GM21390 (cell line): Measurements from ENCODE around the gene ARHGEF2.
"Not testable (repeated sequence)": the region's sequence is repeated elsewhere in the genome, so short reads cannot be mapped to it uniquely, and the experiment has no call there.

Experiments
- ATAC-seq: cut with Tn5 transposase; IDR thresholded peaks from one replicate; pipeline ENCODE4 v1.9.1; 2021; ENCODE audit not compliant: unreplicated experiment

Gene ARHGEF2

DNA sequence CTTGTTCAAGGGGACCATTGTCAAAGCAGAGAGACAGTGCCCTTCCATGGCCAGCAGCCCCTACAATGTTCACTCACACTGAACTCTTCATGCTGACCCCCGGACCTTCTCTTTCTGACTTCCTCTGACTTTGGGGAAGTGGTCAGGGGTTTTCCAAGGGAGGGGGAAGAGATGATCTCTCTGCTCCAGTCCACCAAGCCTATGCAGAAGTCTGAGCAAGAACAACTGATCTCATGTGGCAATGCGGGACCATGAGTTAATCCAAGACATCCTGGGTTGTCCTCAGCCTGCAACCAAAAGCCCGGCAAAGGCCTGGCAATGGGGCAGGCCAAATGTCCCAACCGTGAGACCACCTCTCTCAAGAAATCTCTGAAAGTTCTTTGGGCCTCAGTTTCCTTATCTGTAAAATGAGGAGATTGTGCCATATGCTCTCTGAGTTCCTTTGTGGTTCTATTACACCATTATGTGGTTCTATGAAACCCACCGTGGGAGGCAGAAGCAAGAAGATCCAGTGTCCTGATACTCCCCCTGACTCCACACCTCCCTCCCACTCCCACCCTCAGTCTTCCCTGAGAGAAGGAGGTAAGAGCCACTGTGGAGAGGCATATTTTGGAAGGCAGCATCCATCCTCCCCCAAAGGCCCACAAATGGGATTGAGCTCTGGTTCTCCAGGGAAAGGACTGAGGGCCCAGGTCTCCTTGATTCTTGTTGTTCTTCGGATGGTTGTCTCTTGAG lies 11.8 kb upstream of the ARHGEF2 start:
- ATAC-seq: no peak

DNA sequence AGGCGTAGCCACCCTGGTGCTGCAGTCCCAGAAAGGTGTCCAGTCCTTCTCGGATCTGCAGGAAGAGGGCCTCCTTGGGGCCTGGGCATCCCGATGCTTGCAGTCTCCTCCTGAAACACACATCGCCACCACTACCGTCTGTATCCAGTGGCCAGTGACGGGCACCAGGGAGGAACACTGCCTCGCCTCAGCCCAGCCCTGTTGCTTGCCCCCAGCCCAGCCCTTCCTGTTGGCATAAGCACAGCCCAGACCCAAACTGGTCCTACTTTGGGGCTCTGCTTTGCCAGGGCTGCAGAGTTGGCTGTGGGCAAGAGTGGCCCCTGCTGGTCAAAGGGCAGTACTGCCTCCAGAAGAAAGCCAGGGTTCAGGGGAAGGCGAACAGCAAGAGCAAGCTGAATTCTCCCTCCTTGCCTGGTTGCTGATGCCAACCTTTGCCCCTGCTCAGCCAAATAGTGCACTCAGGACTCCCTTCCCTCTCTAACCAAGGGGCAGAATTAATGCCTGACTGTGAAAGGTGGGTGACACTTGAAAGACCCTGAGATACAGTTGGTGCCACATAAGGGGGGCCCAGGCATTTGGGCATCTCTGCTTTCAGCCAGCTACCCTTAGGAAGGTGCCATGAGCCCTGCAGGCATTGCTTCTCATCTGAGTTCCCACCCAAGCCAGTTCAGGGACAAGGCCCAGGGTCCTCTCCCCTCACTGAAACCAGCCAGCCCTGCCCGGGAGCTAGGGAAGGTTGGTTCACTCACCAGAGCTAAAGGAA lies 11.1 kb upstream of the ARHGEF2 start:
- no peak for ATAC-seq

DNA sequence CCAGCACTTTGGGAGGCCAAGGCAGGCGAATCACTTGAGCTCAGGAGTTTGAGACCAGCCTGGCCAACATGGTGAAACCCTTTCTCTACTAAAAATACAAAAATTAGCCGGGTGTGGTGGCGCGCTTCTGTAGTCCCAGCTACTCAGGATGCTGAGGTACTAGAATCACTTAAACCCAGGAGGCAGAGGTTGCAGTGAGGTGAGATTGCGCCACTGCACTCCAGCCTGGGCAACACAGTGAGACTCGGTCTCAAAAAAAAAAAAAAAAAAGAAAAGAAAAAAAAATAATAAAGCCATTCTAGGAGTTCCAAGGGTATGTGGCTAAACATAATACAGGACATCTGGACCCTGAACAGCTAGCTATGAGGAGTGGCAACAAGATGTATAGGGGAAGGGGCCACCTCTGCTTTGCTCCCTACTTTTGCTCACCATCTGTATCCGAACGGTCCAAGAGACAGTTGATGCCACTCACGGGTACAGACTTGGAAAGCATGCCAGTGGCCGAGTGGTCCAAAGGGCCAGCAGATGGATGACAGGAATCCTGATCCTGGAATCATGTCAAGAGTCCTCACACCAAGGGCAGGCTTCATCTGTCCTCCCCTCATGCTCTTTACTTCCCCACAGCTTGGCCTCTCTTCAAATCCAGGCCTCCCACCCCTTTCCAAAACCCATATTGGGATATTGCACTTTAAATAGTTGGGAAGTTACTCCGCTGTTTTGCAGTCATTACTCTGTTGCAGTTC lies 6.7 kb upstream of the ARHGEF2 start:
- ATAC-seq: not testable (repeated sequence)

DNA sequence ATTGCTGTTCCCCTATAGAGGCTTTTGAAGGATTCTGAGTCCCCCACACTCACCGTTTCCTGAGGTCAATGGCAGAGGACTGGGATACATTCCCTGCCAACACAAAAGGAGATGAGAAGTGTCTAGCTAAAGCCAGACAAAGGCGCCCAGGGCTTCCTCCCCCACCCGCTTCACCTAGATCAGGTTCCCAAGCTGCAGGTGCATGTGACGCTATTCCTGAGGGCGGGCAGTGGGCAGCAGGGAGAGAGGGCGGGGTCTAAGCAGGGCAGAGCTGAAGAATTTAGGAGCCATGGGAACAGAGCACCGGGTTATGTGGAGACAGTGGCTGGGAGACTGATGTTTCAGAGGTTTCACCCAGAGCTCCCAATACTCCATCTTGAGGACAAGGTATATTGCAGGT lies 6.0 kb upstream of the ARHGEF2 start:
- no peak for ATAC-seq

DNA sequence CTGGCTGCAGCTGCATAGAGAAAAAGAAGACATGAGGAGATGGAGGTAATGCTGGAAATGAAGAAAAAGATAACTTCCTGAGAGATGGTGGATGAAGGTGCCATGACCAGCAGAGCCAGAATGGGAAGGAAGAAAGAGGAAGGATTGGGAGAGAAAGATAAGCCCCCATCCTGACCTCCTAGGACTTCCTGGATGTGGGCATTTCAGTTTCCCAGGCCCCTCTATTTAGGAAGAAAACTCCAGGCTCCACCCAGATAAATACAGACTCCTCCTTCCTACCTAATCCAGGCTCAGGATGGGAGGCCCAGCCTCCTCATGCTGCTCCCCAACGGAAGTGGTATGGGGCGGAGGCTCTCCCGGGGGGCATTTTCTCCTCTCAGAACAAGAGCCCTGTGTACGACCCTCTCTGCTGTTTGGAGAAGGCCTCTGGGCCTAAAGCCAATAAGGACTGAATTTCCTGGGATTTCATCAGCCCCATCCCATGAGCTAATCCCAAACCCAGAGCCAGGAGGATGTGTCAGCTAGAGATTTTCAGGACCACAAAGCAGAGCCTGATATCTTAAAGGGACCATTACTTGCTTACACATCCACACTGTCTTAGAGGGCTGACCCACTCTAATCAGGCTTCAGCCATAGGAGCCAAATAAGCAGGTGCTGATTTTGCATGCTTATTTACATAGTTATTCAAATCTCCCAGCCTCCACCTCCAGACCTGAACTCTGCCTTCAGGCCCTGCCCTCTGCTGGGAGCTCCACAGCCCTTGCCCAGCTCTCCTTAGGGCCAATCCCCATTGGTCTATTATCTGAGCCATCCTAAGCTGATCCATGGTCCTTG lies 5.1 kb upstream of the ARHGEF2 start:
- no peak for ATAC-seq

DNA sequence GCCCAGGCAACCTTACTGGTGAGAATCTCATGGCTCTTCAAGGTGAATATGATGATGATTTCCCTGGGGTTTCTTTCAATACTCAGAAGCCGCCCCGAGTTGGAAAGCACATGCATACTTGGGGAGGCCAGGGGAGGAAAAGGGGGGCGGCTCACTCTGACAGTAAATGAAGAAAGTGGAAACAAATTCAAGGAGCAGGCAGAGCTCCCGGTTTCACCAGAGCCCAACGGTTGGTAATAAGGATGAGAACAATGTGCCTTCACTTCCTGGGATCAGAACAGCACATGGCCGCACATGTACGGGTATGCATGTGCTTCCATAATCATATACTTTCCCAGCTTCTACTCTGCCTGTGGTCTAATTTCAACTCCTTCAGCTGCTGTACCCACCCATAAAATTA lies 3.8 kb upstream of the ARHGEF2 start:
- no peak for ATAC-seq

DNA sequence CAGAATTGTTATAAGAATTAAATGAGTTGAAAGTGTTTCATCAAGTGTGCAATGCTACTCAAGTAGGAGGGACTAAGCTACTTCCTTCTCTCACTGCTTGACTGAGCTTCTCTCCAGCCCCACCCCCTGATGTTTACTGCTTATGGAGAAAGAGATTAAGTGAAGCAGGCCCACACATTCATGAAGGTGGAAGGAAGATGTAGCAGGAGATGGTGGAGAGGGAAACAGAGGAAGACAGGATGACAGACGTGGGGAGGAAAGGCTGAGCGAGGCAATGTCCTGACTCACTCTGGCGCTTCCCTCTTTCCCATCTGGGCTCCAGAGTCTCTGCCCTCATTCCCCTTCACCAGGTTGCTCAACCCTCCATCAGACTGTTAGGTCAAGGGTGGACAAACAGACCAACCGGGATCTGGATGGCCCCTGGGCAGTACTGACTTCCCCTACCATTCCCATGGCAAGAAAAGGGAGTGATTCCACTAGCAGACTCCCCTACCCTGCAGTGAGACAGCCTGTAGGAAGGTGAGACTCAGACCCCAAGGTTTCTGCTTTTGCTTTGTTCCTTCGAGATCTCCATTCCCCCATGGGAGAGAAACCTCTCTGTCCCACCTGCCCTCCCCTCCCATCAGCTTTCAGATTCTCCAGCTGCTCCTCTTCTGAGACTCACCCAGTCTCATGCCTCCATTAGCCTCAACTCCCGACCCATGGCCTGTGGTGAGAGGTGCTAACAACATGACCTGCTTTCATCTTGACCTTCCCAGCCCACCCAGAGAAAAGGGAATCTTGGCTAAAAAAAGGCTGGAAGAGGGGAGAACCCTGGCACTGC lies 3.1 kb upstream of the ARHGEF2 start:
- ATAC-seq: no peak

DNA sequence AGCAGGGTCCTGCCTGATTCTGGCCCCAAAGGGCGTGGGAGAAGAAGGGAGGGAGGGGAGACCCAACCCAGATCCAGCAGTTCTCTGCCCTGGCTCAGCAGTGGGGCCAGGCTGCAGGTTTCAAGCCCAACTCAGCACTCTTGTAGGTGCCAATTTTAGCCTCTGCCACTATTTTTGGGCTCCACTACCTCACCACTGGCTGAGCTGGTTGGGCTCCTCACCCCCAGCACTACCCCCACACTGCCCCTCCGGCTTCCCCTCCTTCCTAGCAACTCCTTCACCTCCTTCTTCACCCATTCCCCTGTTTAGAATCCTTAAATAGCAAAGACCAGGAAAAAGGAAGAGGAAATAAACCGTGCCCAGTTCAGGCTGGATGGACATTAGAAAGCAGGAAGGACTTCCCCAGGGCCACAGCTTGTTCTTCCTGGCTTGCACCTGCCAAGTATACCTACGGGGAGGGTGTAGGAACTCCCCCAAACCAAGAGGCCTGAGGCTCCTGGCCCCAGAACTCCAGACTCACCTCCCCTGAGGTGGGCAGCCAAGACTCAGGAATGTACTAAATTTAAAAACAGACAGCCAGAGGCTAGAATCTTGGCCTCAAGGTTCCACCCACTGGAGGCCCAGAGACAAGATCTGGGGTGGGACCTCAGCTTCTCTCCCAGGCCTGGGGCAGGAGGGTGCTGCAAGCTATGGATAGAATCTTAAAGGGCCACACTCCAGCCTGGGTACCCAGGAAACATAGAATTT lies 1.4 kb upstream of the ARHGEF2 start:
- no peak for ATAC-seq

DNA sequence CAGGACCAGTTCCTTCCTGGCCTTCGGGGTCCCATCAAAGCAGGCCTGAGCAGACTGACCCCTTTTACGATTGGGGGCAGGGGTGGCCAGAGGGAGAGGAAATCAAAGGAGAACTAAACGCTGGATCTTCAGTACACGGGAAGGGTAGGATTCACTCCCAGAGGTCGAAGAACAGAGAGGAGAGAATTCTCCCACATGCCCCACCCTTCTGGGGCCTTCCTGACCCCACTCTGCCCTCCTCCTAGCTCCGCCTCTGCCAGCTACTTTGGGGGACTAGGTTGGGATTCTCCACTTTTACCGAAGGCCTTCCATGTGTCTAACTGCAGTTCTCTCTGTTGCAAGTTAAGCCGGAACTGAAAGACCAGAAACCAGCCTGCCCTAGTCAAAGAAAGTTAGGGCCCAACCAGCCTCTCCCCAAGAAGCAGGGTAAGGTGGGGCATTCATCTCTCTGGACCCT lies 654 bp upstream of the ARHGEF2 start:
- no peak for ATAC-seq

DNA sequence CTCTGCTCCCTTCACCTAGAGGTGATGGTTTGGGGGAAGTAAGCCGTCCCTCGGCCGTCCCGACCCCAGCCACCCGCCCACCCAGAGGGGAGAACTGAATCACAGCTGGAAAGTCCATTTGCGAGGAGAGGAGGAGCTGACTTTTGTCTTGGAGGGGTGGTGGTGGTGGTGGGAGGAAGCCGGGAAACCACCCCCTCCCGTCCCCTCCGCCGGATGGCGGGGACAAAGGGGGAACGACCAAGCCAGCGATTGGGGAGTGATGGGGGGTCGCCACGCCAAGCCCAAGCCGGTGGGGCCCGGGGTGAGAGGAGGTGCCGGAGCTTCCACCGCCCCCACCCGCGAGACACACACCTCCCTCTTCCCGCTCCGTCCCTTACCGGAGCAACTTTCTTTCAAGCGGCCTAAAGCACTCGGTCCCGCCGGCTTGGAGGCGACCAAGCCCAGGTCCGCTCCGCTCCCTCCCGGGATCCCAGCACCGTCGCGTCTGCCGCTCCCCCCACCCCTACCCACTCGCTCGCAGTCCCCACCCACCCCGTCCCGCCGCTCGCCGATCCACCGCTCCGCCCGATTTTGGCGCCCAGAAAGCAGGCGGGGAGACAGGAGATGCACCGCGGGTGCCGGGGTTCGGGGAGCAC lies 540 bp downstream of the ARHGEF2 start:
- ATAC-seq: no peak

DNA sequence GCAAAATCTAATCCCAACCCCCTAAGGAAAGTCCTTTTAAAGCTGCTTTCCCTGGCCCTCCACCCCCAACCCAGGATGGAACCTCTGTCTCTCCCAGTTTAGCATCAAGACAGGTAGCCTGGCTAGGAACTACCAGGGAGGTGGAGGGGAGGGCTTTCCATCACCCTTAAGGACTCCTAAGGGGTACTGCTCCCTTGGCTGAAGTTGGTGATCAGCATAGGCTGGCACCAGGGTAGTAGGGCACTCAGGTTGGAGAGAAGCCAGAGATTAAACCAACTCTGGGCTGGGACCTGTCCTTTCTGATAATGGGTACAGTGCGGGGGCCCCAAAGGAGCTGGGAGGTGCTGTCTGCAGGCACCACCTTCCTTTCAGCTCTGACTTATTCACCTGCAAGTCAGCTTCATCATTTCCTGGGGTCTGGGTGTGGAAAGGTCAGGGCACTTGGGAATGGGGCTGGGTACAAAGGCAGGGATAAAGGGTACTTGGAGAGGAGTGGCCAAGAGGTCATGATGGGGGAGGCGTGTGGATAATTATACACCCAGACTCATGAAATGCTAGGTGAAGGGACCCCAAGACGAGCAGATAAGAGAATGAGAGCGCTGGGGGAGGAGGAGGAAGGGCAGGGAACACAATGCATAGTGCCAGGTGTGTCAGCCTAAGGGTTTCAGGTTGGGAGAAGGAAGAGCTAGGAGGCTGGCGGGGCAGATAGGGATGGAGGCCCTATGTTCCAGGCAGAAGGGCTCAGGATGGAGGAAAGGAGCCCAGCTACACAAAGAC lies 1.2 kb downstream of the ARHGEF2 start:
- ATAC-seq: no peak

DNA sequence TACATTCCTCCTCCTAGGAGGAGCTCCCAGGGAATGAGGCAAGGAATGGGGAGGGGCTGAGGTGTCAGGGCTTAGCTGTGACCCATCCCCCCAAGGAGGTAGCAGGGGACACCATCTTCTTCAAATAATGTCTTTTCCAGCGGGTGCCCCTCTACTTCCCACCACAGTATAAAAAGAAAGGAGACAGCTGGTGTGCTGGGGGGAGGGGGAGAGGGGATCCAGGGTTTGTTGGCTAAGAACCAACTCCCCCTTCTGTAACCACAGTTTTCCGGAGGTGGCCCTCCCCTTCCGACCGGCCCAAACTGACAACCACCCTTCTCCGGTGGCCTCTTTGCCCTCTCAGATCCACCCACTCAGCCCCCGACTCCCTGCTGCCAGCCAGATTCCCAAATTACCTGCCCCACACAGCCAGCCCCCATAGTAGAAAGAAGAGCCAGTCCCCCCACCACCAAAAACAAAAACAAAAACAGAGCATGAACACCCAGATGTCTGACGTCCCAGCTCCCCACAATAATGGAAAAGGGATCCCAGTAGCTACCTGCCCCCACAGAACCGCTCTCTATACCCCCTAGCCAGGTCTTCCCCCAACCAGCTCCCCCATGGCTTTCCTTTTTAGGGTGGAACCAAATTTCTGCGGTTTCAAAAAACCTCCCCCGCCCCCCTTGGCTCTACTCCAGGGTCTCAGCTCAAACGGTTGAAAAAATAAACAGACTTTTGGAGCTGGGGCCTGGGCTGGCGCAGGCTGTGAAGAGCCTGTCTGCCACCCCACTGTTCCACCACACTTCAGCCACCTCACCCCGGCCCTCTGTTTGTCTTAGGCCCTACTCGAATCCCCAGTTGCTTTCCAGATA lies 2.1 kb downstream of the ARHGEF2 start:
- ATAC-seq: no peak

DNA sequence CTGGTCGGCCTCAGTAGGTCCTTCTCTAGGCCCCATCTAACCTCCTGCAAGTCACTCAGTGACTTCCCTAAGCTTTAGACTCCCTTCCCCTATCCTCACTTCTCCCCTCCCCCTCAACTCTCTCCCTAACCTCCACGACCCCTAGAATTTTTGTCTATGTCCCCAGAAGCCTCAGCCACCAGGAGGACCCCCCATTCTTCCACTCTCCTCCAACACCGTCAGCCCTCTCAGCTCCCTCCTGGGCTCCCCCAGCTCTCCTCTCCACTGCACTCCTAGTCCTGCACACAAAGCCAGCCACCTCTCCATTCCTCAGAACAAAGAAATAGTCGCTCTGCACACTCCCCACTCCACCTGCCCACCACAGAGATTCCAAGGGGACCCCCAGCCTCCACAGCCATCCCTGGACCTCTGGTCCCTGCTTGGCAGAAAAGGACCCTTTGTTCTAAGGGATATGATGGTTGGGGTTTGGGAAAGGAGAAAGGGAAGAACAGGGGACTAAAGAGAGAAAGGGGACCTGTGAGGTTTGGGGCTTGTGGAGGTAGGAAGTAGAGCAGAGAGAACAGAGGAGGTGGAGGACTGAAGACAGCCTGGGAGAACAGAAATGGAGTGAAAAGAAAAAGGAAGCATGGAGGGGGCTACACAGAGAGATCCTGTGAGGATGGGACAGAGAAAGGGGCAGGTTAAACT lies 2.8 kb downstream of the ARHGEF2 start:
- no peak for ATAC-seq

DNA sequence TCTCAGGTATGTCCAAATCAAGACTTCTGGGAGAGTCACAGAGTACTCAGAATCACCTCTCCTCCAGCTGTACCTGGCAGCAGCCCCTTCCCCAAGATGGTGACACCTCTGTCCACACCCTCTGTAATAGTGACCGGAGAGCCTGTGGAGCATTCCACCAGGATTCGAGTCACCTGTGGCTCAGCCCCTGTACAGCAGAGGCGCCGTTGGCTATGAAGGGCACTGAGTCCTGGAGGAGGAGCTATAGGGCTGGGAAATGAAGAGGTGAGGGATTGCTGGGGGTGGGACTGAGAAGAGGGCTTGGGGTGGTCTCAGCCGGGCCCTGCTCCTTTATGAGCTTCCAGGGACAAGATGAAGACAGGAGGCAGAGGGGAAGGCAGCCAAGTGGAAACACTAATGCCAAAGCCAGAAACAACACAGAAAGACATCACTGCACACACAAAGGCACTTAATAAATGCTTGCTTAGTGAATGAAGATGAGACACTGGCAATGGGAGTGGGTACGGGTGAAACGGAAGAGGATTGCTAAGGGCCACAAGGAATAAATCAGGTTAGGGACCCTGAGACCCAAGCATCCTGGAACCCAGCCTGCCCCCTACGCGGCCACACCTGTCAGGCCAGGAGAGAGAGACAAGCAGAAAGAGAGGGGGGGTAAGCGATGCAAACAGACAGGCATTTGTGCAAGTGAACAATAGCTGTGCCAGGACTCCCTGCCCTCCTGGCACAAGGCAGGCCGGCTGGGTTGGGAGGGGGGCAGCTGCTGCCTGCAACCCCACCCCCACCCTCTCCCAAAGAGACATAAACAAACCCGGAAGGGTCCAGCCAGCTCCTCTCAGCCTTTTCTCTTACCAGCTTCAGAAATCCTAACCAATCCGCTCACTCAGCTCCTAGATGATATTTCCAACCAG lies 3.9 kb downstream of the ARHGEF2 start:
- no peak for ATAC-seq

DNA sequence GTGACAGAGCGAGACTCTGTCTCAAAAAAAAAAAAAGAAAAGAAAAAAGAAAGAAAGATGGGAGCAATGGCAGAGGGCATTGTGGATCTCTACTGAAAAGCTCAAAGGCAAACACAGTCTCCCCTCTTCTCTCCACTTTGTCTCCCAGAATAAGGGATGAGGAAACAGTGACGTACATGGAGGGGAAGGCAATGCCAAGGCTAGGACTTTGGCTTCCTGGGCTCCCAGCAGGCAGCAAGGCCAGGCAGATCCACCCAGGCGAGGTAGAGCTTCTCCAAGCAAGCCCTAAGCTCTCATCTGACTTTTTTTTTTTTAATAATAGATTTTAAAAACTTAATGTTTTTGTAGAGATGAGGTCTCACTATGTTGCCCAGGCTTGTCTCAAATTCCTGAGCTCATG lies 4.6 kb downstream of the ARHGEF2 start:
- no peak for ATAC-seq
